ENCODE measurements around the gene CD1C.

- TF ChIP-seq CTCF (IDR thresholded peaks at IDR 0.05; ENCODE audit: control extremely low read depth in 1 of 3, insufficient read depth in 1 of 3, low read depth in 1 of 3, low read length in 3 of 3) (no peak), RAD21 (IDR thresholded peaks at IDR 0.05 in 1 of 2, conservative IDR thresholded peaks at IDR 0.05 in 1 of 2; ENCODE audit: low read depth in 2 of 2, low read length in 2 of 2) (no peak), MAX (IDR thresholded peaks at IDR 0.05) (no peak)
Observed at GRCh38 chr1:158331106-158331425, 41.3 kb downstream of the CD1C start.
